Left hindlimb (tissue), 1 donor: ENCODE data around the gene EIF4G3.
"Not testable (repeated sequence)": the region's sequence is repeated elsewhere in the genome, so short reads cannot be mapped to it uniquely, and the experiment has no call there.

Source experiments
- DNase-seq: peaks from one replicate; pipeline ENCODE4 v3.0.0-alpha.2; 2018

Gene EIF4G3

DNA sequence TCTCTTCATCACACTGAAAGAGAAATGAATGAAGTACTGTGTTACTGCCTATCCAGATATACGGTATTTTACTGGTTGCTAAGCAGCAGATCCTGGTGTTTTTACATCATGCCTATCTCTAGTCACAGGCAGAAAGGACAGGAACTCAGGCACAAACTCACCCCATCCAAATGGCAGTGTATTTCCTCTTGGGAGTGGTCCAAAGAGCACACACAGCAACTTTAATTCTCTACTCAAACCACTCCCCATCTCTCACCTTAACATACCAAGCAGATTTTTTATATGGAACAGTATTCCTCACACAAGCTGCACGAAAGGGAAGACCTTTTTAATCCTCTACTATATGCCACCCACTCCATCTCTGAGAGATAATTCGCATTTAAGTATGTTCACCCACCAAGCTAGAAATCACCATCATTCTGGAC lies 27.3 kb downstream of the EIF4G3 start:
- peak; percentile 59 for DNase-seq

DNA sequence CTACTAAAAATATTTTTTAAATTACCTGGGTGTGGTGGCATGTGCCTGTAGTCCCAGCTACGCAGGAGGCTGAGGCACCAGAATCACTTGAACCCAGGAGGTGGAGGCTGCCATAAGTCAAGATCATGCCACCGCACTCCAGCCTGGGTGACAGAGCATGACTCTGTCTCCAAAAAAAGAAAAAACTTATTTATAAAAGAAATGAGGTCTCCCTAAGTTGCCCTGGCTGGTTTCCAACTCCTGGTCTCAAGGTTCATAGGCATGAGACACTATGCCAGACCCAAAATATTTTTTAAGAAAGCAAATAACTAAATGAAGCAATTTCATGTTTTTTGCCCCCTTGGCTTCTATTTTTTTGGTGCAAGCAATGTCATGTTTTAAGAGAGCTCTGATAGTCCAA lies 32.9 kb downstream of the EIF4G3 start:
- no peak for DNase-seq

DNA sequence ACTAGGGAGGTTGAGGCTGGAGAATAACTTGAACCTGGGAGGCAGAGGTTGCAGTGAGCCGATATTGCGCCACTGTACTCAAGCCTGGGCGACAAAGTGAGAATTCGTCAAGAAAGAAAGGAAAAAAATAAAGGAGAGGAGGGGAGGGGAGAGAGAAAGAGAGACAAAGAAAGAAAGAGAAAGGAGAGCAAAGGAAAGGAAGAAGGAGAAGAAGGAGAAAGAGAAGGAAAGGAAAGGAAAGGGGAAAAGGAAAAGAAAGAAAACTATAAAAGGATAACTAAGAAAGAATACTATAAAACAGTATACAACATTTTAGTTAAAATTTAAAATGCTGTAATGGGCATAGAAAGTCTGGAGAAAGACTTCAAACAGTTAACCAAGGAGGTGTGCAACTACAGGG lies 33.6 kb downstream of the EIF4G3 start:
- DNase-seq, result no peak

DNA sequence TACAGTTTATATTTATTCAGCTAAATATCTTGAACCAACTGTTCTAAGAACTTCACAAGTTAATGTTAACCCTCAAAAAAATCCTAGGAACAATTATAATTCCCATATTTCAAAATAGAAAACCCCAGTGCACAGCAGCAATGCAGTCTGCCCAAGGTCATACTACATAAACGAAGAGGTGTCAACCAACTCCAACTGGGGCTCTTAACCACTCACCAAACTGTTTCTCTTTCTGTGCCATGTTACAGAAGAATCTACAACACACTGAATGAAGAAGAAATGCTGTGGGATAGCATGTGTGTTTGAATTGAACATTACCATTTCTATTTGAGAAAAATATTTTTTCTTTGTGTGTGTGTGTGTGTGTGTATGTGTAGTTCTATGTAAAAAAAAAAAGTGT lies 35.7 kb downstream of the EIF4G3 start:
- DNase-seq, result no peak

DNA sequence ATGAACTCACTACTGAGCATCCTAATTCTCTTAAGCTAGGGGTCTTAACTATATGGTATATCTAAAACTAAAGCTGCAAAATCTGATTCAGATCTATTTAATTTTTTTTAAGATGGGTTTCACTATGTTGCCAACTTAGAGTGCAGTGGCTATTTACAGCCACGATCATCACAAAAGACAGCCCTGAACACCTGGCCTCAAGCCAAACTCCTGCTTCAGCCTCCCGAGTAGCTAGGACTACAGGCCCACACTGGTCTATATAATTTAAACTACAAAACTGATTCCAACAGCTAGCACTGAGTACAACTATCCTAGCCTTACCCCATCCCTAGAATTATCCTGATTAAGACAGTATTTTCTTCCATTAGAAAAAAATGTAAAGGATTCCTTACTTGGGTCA lies 37.1 kb downstream of the EIF4G3 start:
- DNase-seq, result peak; percentile 31

DNA sequence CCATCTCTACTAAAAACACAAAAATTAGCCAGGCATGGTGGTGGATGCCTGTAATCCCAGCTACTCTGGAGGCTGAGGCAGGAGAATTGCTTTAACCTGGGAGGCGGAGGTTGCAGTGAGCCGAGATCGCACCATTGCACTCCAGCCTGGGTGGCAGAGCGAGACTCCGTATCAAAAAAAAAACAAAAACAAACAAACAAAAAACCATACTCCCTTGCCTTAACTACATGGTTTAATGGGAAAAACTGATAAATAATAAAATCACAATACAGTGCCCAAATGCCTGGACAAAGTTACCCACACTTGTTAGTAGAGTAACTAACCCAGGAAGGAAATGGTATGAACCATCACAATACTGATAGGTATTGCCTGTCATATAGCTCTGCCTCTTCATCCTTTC lies 40.4 kb downstream of the EIF4G3 start:
- not testable (repeated sequence) for DNase-seq

DNA sequence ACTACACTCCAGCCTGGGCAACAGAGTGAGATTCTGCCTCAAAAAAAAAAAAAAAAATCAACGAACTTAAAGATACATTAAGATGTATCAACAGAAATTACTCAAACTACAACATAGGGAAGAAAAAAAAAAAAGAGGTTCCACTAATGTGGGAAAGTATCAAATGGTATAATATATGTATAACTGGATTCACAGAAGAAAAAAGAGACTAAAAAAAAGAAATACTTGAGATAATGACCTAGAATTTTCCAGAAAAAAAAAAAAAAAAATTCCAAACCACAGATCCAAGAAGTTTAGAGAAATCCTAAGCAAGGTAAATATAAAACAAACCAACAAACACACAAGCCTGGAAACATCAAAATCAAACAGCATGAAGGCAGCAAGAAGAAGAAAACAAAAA lies 45.5 kb downstream of the EIF4G3 start:
- no peak for DNase-seq

DNA sequence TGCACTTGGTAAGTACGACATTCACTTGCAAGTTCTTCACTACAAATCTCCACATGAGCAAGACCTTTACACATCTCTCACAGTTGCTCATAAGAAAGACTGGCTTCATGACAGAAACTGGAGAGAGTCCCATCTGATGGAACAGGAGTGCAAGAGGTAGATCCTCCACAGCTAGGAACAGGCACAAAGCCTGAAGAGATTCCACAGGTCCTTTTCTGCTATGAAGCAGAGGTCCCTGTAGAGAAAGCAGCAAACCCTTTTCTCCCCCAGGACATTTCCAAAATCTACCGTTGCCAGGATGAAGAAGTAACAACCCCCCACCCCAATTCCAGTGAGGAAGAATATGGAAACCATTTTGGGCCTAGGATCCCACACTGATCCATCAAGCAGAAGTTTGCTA lies 47.3 kb downstream of the EIF4G3 start:
- no peak for DNase-seq

DNA sequence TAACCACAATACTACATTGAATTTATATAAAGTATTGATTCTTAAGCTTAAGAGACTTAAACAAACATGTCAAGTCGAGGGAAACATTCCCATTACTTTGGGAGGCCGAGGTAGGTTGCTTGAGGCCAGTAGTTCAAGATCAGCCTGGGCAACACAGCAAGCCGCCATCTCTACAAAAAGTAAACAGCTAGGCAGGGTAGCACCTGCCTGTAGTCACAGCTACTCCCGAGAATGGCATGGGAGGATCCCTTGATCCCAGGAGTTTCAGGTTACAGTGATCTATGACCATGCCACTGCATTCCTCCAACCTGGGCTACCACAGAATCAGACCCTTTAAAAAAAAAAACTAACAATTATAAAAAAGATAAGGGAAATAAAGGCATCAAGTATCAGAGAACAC lies 50.4 kb downstream of the EIF4G3 start:
- no peak for DNase-seq

DNA sequence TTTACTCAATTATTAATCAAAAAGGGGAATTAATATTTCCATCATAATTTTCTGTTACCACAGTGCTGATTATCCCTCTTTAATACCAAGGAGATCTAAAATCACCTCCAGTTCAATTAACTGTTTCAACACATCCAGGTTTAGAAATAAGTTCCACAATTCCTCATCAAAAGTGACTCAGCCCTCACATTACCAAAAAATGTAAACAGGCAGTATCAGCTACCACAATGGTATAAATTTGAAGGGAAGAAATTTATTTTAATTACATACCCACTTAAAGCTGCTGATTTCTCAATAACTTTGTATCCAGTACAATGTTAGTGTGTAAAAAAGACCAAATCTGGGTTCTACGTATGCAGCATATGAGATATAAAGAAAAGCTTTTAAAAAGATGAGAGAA lies 51.9 kb downstream of the EIF4G3 start:
- no peak for DNase-seq

DNA sequence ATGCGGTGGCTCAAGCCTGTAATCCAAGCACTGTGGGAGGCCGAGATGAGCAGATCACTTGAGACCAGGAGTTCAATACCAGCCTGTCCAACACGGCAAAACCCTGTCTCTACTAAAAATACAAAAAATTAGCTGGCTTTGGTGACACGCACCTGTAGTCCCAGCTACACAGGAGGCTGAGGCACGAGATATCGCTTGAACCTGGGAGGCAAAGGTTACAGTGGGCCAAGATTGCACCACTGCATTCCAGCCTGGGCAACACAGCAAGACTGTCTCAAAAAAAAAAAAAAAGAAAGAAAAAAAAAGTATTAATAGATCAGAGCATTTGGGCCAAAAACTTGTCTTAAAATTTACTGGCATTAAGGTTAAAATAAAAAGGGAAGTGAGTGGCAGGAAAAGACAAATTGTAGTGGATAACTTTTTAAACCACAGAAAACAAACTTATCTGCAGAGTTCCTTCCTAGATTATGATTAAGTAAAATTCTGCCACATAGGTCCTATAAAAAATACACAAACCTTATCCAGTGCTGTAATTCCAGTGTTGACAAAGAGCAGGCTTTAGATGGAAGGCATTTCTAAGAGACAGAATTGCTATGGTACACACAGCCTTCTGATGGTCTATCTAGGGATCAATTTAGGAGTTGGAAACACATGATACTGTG lies 53.3 kb downstream of the EIF4G3 start:
- no peak for DNase-seq

DNA sequence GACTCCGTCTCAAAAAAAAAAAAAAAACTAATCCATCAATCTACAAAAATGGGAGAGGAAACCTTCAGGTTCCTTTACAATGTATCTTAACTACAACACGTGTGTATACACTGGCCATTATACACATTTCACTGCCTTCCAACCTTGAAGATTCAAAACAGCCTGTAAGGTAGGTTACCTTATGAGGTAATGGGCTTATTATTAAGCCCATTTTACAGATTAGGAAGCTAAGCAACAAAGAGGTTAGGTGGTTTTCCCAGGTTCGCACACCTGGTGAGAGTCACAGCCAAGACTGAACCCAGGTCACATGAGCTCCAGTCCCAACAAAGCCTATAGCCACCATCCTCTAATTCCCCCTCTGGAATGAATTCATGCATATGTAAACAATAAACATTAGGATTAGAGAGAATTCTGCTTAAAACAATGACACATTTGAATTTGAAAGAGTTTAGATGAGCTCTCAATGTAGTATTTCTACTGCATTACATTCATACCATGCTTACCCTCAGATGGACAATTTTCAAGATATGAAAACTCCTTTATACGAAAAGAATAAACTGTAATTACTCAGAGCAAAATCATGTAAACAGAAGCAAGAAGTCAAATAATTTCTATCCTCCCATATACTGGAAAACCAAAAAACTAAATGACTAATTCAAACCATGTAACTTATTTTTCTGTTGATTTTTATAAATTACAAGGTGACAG lies 54.8 kb downstream of the EIF4G3 start:
- DNase-seq, result no peak

DNA sequence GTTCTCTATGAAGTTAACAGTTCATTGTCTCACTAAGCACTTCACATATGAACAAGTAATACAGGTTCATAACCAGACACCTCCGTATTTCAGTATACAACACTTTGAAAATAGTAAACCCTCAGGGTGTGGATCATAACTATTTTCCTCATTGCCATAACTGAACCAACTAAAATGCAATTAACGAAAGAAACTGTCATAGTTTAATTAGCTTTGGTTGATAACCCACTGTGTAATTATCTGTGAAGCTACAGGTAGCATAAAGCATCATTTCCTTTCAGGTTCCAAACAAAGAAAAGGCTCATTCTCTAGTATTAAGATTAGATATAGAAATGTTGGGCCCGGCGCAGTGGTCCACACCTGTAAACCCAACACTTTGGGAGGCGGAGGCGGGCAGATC lies 58.5 kb downstream of the EIF4G3 start:
- DNase-seq, result no peak

DNA sequence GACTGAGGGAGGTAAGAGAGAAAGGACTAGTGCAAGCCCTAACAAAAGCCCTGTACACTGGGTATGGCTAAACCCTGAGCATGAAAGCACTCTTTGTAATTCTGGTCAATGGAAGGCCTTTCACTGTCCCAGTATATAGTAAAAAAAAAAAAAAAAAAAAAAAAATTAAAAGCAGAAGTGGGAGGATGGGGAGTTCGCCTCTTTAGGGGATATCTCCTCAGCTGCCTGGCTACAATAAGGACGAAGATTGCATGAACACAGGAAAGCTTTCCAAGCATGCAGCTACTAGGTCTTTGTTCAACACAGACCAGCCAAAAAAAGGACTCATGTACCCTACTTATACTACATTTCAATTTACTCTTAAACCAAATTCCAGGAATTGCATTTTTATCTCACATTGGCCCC lies 59.1 kb downstream of the EIF4G3 start:
- no peak for DNase-seq

DNA sequence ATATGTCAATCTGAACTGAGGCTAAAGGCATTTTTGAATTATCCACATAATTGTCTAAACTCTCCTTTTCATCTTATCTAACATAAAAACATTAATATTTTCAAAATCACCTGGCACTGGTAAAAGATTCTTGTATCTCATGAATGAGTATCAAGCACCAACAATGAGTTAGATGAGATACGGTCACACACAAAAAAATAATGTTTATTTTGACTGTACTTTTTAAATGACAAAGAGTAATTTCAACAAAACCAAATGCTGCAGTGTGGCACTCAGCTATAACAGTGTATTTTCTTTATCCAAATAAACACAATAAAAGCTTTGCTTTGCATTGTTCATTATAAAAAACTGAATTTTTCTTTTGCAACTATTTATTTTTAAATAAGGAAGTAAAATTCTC lies 59.5 kb downstream of the EIF4G3 start:
- DNase-seq, result no peak

DNA sequence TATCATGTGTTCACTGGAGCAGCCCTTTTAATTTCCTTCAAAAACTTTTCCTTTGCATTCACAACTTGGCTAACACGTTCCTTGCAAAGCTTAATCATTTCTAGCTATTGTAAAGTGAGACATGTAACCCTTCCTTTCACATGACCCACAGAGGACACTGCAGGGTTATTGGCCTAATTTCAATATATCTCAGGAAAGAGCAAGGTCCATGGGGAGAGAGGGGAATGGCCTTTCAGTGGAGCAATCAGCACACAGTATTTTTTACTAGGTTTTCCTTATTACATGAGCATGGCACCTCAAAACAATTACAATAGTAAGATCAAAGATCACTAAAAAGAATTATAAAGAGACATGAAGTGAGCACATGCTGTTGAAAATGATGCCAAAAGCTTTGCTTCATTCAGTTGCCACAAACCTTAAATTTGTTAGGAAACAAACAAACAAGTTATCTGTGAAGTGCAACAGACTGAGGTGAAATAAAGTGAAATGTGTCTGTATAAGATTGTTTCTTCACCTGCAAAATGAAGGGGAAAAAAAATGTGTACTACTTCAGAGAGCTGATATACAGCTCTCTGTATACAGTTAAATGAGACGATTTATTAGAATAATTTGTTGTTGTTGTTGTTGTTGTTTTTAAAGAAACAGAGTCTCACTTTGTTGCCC lies 61.5 kb downstream of the EIF4G3 start:
- DNase-seq, result no peak

DNA sequence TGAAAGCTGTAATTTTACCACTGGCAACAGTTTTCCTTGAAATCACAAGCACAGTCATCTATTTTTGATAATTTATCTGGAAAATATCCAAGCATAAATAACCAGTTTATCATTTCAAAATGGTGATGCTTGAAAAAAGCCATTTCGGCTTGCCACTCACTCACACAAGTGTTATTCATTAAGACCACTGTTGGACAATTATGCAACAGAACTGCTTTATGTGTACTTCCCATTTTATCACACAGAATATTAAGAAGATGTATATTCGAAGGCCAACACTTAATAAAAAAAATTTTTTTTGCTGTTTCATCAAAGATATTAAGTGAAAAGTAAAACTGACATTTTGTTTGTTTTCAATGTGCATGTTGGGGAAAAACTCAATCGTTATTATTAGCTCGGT lies 62.3 kb downstream of the EIF4G3 start:
- DNase-seq, result no peak

DNA sequence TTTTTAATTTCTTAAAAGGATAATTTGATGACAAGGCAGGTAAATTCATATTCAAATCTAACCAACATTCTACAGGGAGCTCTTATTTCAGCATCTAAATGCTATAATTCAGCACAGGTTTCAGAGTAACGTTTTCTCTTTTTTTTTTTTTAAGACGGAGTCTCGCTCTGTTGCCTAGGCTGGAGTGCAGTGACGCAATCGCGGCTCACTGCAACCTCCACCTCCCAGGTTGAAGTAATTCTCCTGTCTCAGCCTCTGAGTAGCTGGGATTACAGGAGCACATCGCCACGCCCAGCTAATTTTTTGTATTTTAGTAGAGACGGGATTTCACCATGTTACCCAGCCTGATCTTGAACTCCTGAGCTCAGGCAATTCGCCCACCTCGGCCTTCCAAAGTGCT lies 66.5 kb downstream of the EIF4G3 start:
- DNase-seq, result no peak

DNA sequence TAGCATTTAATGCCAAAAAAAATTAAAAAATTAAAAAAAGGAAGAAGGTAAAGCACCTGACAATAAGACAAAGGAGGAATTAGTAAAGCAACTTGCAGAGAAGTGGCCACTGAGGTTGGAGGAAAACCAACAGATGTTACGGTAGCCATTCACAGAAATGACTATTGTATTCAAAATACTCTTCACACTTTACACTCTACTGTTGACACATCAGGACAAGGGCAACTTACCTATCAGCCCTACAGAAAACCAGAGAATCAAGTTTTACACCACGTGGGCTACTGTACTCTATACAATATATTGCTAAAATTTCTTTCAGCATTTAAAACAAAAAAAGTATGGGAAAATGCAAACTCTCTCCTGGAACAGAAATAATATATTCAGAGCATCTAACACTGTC lies 70.0 kb downstream of the EIF4G3 start:
- DNase-seq, result no peak

DNA sequence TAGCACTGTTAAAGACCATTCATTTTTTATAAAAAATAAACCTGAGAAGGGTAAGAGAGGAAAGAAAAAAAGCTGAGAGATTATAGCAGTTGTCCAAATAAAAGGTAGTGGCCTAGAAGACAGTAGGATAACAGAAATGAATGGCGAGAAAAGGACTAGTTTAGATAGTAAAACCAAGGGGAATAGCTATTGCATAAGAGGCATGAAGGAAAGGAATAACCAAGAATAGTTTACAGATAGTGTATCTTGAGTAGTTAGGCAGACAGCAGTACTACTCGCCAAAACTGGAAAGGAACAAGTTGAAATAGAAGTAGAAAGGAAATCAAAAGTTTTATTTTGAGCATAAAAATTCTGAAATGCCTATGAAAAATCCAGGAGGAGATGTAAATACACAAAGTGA lies 70.5 kb downstream of the EIF4G3 start:
- no peak for DNase-seq

DNA sequence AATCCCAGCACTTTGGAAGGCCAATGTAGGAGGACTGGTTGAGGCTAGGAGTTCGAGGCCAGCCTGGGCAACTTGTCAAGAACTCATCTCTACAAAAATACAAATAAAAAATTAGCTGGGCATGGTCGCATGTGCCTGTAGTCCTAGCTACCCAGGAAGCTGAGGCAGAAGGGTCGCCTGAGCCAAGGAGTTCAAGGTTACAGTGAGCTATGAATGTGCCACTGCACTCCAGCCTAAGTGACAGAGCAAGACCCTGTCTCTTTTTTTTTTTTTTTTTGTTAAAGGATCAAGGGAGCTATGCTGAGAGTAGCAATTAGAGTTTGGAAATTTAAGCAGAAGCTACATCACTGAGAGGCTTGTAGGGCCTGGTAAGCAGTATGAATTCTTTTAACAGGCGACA lies 70.9 kb downstream of the EIF4G3 start:
- DNase-seq, result no peak

DNA sequence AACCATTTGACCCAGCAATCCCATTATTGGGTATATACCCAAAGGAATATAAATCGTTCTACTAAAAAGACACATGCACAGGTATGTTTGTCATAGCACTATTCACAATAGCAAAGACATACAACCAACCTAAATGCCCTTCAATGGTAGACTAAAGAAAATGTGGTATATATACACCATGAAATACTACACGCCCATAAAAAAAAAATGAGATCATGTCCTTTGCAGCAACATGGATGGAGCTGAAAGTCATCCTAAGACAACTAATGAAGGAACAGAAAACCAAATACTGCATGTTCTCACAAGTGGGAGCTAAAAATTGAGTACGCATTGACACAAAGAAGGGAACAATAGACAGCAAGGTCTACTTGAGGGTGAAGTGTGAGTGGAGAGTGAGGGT lies 72.0 kb downstream of the EIF4G3 start:
- DNase-seq, result no peak

DNA sequence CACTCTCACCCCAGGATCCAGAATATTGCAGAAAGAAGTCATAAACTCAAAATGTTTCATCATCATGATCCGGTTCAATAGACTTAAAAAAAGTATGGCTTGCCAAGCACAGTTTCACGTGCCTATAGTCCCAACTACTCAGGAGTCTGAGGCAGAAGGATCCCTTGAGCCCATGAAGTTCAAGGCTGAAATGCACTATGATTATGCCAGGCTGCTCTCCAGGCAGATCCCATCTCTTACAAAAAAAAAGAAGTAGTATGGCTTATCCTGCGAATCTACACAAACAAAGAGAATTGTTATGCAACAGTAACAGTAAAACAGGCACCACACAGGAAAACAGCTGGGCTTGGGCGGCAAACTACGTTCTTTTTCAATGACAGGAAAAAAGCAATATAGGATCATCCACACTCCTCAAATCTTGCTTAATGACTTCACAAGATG lies 76.2 kb downstream of the EIF4G3 start:
- DNase-seq, result no peak

DNA sequence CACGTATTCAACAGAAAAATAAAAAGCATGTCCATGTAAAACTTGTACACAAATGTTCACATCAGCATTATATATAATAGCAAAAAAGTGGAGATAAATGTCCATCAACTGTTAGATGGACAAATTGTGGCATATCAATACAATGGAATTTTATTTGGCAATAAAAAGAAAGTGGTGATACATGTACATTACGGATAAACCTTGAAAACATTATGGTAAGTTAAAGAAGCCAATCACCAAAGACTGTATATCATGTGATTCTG lies 76.9 kb downstream of the EIF4G3 start:
- DNase-seq, result no peak
